NCI-H128 (cell line): ENCODE data around the gene TTYH1.
A peak's percentile ranks its signal among the peaks of the same experiment; 100 is the strongest.
"Not testable (repeated sequence)": the region's sequence is repeated elsewhere in the genome, so short reads cannot be mapped to it uniquely, and the experiment has no call there.

Experiments used
- DNase-seq: peaks from one replicate; lab custom pipeline; 2025; ENCODE audit not compliant: unreplicated experiment; lab: John Stamatoyannopoulos, UW

Gene TTYH1

DNA sequence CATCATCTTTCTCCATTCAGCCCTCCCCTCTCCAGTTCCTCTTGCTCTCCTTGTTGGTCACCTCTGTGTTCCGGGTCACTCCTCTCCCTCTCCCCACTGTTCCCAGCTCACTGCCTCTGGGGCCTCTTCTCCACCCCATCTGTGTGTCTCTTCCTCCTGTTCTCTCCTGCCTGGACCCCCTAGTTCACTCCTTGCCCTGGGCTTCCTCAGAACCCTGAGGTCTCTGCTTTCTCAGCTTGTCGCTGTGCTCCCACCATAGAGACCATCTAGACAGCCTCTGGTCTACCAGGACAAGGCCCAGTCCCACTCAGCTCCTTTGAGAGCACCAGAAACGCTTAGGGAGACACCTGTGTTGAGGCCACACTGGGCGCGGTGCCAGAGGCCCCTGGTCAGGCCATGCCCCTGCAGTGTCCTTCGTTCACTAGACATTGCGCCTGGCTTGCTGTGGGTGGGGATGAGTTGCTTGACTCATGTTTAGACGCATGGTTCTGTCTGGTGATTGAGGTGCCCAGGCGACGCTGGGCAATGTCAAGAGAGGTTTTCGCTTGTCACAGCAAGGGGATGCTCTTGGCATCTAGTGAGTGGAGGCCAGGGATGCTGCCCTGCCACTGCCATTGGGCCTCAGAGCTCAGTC is 43.5 kb downstream of the TTYH1 start:
- DNase-seq = no peak

DNA sequence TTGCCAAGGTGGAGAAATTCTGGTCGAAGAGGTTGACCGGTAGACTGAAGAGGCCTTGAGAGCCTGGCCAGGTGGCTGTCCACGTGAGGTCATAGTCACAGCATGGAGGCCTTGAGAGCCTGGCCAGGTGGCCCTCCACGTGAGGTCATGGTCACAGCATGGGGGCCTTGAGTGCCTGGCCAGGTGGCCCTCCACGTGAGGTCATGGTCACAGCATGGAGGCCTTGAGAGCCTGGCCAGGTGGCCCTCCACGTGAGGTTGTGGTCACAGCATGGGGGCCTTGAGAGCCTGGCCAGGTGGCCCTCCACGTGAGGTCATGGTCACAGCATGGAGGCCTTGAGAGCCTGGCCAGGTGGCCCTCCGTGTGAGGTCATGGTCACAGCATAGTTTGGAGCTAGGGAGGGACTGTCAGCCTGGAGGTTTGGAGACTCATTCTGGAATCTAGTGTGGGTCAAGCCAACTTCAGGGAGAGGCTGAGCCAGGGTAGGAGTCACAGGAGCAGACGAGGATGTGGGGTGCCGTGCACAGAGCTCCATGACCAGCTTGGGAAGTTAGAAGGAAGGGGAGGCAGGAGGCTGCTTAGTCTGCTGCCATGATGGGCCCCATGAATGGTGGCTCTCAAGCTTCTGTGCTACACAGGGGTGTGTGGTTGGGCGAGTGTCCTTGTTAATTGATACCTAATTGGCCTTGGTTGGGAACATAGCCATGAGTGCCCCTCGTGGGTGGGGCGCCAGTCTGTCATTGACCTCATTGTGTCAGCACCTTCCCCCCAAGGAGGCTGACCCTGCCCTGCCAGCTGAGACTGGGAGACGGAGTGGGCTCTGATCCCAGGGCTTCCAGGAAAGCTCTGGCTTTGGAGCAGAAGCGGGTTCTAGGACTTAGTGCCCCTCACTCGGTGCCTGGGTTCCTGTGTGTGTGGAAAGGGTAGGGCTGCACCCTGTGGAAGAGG is 44.3 kb downstream of the TTYH1 start:
- no peak for DNase-seq

GRCh38 chr19:54460230-54461005 is 45.2 kb downstream of the TTYH1 start:
- DNase-seq = no peak

DNA sequence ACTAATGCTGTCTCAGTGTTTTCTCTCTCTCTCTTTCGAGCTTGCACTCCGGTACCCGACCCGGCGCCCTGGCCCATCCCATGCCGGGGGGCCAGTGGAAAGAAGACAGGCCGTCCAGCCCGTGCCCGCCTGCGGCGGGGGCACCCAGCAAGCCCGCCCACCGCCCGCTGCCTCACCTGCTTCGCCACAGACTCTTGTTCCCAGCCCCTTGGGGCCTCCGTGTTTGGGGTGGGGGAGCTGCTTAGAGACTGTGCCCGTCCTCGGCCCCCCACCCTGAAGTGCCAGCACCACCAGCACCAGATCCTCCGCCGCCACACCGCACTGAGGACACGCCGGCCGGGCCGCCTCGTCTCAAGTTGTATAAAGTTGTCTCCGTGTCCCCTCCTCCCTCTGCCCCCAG is 45.9 kb downstream of the TTYH1 start:
- no peak for DNase-seq

DNA sequence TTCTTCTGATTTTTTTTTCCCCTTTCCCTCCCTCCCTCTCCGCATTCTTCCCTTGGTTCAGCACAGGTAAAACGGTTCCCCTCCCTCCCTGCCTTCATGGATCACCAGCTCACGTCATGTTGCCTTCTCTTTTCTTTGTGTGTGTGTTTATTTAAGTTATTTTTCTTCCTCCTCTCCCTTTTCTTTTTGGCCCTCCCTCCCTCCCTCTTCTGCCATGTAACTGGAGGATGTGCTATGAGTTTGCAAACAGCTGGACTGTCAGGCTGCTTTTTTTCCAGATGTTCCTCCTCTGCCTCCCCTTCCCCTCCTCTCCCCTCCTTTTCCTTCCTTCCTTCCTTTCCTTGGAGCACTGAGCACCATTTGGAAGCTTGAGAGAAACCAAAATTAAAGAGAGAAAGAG is 46.3 kb downstream of the TTYH1 start:
- no peak for DNase-seq

- DNase-seq = no peak
Measured at GRCh38 chr19:54462047-54462654, 46.9 kb downstream of the TTYH1 start.

DNA sequence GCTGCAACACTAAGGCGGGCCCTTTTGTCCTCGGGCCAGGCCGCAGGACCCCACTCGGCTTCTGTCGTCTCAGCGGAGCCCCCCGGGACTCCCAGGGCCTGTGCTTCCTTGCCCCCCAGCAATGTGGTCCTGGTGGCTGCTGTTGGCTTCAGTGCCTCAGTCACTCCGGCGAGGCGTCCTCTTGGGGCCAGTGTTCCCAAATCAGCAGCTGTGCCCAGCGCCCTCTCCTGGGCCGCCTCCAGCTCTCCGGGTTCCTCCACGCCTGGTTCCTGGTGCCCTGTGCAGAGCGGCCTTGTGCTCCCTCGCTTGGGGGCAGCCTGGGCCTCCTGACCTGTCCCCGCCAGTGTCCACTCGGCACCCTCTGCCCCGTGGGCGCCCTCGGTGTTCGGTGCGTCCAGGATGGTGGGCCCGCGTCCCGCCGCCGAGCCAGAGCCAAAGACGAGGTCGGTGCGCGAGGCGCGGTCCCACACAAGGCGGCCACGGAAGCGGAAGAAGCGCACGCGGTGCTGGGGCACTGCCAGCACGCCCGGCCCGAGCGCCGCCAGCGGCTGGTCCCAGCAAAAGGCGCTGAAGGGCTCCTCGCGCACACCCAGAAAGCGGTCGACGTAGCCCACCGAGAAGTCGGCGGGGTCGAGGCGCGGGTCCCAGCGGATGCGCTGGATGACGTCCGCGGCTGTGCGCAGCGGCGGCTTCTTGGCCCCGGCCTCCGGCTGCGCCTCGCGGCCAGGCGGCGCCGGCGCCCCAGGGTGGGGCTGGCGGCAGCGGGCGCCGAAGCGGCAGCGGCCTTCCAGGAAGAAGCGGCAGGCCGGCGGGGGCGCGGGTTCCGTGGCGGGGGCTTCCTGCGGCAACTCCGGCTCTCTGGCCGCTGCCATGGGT is 47.6 kb downstream of the TTYH1 start:
- no peak for DNase-seq

DNA sequence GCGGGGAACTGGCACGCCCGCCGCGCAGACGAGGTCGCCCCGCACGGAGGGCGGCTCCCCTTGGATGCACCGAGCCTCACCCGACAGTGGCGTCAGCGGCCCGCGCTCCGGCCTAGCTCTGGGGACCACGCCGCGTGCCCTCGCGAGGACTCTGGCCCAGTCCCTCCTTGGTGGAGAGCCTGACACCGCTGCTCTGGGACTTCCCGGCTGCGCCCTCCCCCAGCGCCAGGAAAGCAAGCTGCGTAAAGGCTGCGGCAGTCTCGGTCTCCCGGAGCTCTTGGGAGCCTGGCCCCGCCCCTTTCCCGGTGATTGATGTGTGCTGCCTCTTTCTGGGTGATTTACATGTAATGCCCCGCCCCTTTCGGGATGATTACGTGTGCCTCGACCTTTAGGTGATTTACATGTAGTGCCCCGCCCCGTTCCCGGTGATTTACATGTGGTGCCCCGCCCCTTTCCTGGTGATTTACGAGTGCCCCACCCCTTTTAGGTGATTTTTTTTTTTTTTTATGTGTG is 48.3 kb downstream of the TTYH1 start, which contains the start of gene LENG9:
Gene LENG9 (minus strand): TSS at position 248 of the 513 bp plus-strand sequence. CDS start 252 bp downstream, outside the sequence.
- DNase-seq = peak; percentile 34

GRCh38 chr19:54464044-54464629 is 48.9 kb downstream of the TTYH1 start:
- peak; percentile 38 for DNase-seq

DNA sequence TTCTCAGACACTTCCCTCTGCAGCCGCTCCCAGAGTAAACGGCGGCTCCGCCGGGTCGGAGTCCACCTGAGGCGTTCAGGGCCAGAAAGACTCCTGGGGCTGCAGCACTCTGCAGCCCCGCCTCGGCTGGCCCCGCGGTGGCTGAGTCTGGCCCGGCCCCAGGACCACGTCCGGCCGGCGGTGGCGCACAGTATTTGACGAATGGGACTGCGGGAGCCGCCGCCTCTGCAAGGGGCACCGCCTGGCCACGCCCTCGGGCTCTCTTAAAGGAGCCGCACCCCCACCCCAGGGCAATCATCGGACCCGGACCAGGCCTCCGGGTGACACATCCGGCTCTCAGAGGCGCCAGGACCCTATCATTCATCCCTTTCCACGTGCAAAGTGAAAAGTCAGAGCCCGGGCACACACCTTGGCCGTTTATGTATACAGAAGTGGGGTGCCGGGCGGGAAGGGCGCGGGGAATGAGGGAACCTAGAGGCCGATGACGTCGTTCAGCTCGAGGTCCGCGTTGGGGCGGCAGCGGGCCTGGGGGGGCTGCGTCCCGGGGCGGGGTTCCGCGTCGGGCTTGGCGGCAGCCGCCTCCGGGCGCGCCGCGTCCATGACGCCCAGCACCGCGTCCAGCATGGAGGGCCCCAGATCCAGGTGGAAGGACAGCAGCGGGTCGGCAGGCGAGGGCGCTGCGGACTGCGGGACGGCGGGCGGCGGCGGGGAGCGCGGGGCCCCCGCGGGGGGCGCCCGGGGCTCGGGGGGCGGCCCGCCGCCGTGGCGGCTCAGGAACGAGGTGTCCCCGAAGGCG is 49.6 kb downstream of the TTYH1 start:
- DNase-seq = peak; percentile 13

DNA sequence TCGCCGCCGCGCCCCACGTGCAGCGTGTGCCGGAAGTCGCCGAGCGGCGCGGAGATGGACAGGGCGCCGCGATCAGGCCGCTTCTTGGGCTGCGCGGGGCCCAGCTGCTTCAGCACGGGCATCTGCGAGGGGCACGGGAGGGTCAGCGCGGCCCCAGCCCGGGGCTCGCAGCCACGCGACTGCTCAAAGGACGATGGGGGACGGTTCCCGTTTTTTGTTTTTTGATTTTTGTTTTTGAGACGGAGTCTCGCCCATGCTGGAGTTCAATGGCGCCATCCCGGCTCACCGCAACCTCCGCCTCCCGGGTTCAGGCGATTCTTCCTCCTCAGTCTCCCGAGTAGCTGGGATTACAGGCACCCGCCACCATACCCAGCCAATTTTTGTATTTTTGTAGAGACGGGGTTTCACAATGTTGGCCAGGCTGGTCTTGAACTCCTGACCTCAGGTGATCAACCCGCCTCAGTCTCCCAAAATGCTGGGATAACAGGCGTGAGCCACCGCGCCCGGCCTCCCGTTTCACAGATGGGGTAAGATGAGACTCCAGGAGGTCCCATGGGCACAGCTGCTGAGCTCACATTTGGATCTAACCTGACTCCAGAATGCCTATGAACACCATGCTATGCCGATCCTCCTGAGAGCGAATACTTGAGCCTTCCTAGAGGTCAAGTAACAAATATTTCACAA is 50.3 kb downstream of the TTYH1 start:
- no peak for DNase-seq

DNA sequence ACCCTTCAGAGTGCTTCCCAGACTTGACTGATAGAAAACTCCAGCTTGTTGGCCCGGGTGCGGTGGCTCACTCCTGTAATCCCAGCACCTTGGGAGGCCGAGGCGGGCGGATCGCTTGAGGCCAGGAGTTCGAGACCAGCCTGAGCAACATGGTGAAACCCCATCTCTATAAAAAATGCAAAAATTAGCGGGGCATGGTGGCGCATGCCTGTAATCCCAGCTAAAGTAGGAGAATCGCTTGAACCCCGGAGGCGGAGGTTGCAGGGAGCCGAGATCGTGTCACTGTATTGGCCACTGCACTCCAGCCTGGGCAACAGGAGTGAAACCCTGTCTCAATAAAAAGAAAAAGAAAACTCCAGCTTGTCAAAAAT is 50.8 kb downstream of the TTYH1 start:
- DNase-seq = not testable (repeated sequence)

DNA sequence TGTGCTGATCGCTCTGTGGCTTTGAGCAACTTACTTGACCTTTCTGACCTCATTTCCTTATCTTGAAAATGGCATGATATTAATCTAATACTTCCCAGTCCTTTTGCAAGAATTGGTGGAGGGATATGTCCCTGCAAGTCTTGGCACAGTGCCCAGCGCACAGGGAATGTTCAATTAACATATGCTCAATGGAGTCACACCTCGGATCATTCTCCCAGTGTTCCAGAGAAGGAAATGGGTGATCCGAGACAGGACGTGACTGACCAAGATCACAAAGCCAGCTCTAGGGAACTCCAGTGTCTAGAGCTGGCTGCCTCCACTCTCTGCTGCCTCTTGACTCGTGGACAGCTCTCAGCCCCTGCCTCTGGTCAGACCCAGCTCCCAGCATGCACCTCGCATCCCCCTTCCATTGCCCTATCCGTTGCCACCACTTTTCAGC is 54.3 kb downstream of the TTYH1 start:
- DNase-seq = no peak

DNA sequence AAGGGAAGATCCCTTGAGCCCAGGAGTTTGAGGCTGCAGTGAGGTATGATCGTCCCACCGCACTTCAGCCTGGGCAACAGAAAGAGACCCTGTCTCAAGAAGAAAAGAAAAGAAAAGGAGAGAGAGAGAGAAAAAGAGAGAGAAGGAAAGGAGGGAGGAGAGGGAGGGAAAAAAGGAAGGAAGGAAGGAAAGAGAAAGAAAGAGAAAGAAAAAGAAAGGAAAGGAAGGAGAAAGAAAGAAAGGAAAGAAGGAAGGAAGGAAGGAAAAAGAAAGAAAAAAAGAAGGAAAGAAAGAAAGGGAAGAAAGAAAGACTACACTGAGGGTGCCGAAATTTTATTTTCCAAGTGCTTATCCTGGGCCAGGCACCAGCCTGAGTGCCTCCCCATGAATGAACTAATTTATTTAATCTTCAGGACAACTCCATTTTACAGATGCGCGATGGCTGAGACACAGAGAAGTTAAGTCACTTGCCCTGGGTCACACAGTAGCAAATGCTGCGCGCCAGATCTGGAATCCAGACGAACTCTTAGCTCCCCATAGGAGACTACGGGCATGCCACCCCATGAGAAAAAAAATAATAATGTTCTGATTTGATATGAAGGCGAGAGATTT is 55.1 kb downstream of the TTYH1 start:
- DNase-seq = no peak

DNA sequence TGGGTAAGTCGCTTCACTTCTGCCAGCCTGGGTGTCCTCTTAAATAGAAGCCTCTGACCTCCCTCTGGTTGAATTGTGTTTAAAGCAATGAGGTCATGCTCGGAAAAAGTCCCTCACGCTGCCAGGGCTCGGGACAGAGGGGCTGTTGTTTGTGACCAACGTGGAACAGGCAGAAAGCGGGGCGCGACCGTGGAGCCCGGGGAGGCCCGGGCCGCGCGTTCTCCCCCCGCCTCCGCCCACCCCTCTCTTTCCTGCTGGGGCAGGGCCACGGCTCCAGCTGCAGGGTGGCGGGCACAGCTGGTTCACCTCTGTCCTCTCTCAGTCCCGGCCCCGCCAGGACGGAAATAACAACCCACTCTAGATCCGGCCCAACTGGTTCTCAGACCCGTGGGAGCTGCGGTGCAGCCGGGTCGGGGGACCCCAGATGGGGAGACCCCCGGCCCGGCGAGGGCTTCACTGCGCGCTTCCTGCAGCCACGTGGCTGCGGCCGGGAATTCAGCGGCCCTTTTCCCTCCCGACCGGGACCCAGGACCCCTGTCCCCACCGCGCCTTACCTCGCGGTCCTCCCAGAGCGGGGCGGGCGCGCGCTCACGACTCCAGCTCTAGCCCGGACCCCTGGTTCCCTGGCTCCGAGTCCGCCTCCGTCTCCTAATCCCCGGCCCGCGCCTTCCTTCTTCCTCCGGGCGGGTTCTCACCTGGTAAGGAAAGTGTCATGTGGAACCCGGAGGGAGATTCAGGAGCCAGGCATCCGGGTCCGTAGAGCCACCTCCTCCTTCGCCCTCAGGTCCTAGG is 55.9 kb downstream of the TTYH1 start:
- no peak for DNase-seq

- DNase-seq = no peak
Measured at GRCh38 chr19:54473071-54473891, 58.0 kb downstream of the TTYH1 start, which contains the start of gene CDC42EP5. Gene CDC42EP5, minus strand, starts transcription at chr19:54473296. Its CDS starts 7,749 bp downstream, at chr19:54465547.
